Stimulated activated CD4-positive, alpha-beta T cell treated with anti-CD3 and anti-CD28 coated beads, Interleukin-4, amount 100 ng/mL, for 48 hours (primary cell): Measurements from ENCODE around the gene HSPD1.
"Not testable (repeated sequence)": the region's sequence is repeated elsewhere in the genome, so short reads cannot be mapped to it uniquely, and the experiment has no call there.

Experiments used
- DNase-seq, 2 donors: peaks; one replicate each; pipeline ENCODE4 v3.0.0-alpha.2; 2020; ENCODE audit warnings: low read depth in 2 of 2

HSPD1 gene

DNA sequence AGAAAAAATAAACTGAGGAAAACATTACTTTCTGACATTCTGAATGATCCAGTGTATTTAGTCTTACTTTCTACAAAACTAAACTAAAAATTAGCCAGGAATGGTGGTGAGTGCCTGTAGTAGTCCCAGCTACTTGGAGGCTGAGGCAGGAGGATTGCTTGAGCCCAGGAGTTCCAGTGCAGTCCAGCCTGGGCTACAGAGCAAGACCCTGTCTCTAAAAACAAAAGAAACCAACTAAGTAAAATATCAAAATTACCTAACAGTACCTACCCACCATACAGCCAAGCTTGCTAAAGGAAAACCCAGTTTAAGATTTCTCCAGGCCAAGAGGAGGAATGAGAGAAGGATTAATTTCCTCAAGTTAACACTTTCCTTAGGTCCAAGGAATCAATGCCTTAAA lies 2.9 kb downstream of the HSPD1 start:
- DNase-seq = no peak

DNA sequence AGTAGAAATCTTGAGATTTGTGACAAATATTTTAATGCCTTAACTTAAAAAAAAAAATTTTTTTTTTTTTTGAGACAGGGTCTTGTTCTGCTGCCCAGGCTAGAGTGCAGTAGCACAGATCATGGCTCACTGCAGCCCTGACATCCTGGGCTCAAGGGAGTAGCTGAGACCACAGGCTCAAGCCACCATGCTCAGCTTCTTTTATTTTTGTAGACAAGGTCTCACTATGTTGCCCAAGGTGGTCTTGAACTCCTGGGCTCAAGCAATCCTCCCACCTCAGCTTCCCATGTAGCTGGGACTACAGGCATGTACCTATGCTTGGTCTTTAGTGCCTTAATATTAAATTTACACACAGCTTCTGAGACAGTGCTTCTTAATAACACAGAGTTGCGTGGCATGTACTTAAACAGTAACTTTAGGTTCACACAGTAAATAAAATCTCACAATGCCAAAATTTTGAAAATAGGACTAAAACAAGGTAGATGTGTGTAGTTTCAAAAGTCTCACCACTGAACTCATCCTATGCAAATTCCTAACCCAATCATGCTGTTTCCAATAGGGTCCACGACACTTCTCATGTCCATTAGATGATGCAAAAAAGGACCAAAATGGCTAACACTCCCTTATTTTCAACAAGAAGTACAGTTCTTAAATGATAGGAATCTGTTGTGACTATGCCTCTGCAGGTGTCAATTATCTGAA lies 4.1 kb downstream of the HSPD1 start:
- no peak for DNase-seq

DNA sequence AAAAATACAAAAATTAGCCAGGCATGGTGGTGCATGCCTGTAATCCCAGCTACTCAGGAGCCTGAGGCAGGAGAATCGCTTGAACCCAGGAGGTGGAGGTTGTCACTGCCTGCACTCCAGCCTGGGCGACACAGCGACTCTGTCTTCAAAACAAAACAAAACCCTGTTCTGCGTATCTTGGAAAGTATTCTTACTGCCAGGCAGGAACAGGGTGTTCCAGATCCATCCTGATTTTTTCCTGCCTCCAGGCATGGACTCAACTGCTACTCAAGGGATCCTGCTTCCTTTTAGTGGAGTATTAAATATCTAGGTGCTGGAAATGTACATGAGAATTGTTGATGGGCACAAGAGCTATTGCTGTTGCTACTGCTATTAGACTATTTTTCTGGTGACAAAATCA lies 12.3 kb downstream of the HSPD1 start:
- no peak for DNase-seq

DNA sequence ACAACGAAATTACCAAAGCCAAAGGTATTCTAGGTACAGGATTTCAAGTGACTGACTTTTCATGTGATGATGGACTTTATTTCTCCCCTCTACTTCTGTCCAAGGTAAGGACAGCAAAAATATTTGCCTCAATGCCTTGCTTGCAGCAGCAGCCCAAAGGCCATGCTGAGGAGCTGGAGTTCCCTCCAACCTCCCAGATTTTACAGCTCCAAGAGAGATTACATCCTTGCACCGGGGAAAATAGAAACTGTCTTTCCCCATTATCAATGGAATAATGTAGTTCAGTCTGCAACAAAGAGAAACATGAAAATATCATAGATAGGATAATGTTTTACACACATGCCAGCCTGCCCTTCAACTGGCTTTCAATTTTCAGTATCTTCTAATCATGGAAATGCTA lies 13.5 kb downstream of the HSPD1 start:
- DNase-seq = no peak

DNA sequence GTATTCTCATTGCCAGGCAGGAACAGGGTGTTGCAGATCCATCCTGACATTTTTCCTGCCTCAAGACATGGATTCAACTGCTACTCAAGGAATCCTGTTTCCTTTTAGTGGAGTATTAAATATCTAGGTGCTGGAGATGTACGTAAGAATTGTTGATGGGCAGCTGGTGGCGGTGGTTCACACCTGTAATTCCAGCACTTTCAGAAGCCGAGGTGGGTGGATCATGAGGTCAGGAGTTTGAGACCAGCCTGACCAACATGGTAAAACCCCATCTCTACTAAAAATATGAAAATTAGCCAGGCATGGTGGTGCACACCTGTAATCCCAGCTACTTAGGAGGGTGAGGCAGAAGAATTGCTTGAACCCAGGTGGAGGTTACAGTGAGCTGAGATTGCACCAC lies 15.4 kb downstream of the HSPD1 start:
- not testable (repeated sequence) for DNase-seq

DNA sequence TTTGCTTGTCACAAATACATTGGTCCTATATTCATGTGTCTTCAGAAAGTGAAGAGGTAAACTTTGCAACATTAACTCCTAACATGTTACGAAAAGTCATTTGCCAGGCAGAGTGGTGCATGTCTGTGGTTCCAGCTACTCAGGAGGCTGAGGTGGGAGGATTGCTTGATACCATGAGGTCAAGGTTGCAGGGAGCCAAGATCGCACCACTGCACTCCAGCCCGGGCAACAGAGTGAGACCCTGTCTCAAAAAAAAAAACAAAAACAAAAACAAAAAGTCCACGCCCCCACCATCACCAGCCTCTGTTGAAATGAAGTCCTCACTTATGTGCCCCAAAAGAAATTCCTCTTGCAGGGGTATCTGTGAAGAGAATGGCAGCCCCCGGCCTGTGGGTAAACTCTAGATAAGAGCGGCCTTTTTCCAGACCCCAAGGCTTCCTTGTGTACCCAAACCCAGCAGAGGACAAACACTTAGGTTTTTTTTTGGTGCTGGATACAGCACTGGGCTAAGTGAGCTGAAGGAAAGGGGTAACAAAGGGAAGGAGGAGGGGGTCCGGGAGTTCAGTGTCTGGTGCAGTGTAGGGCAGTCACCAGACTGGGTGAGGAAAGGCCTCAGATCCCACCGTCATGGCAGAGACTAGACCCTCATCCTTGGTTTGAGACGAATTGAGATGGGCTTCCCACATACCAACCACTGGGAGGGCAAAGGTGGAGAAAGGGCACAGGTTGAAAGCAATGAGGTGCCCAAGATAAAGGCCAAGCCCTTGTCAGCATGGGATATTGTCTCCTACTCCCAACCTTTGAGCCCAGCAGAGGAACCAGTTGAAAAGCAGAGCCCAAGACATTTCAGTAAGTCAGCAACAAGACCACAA lies 19.2 kb downstream of the HSPD1 start:
- no peak for DNase-seq

DNA sequence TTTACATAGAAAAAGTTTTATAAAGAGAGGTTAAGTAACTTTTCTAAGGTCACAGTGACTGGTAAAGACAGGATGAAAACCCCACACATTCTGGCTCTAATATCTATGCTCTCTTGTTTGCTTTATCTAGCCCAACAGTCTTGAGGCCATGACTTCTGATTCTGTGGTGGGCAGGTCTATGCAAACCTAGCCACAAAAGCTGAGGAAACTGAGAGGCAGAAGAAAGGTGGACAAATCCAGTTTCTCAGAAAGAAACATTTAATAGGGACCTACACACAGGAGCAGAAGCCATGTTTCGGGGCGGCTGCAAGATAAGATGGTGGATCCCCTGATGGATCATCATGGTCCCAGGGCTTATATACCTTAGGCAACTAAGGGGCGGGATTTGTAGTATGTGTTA lies 21.8 kb downstream of the HSPD1 start:
- DNase-seq = no peak

DNA sequence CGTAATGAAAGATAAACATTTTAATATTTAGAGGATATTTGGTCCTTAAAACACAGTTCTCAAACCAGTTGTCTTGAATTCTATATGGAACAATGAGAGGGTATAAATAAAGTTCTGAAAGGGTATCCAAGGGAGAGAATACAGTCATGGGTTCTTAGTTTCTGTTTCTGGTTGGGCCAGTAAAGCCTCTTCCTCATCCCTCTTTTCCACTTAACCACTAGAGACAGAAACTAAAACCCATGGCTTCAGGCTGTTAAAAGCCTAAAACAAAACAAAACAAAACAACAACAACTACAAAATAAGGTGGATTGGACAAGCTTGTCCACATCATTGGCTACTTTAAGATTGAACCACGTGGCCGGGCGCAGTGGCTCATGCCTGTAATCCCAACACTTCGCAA lies 27.5 kb downstream of the HSPD1 start:
- no peak for DNase-seq

DNA sequence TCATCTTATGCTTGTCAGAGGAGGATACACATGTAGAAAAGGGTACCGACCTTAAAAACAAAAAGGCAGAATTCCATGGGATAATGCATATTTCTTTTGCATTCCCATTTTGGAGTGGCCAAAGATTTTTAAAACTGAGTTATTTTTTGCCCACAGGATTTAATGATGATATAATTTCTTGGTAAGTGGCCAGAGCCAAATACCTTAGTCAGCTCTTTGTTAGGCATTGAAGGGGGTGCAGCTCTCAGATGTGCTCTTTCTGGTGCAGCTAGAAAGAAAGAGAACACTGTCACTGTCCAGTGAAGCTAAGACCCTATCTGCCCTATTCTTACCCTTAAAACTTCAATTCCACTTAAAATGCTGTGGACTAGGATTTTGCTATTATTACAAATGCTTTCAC lies 35.5 kb downstream of the HSPD1 start:
- DNase-seq = no peak

DNA sequence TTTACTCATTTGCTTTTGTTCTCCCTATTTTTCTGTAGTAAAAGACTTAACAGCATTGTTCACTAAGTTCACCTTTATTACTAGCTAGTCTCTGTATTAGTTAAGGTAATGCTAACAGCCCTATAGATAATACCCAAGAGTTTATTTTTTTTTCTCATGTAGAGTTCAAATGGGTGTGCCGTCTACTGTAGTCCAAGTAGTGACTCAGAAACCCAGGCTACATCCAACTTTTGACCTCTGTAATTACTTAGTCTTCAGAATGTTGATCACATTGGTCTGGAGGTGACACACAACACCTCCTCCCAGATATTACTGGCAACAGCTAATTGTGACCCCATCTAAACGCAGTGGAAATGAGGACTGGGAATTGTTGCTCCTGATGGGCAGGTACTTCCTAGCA lies 38.6 kb downstream of the HSPD1 start:
- DNase-seq = no peak

DNA sequence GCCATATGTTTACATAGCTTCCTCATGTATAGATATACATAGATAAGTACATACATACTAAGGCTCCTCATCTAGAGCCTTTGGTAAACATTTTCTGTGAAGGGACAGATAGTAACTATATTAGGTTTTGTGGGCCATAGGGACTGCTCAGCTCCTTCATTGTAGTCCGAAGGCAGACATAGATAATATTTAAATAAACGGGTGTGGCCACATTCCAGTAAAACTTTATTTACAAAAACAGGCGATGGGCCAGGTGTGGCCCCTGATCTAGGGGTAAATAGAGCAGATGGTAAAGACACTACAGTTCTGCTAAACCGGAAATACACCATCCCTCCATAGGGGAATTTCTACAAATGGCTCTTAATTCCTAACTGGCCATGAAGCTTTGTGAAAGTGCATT lies 39.0 kb downstream of the HSPD1 start:
- DNase-seq = no peak

DNA sequence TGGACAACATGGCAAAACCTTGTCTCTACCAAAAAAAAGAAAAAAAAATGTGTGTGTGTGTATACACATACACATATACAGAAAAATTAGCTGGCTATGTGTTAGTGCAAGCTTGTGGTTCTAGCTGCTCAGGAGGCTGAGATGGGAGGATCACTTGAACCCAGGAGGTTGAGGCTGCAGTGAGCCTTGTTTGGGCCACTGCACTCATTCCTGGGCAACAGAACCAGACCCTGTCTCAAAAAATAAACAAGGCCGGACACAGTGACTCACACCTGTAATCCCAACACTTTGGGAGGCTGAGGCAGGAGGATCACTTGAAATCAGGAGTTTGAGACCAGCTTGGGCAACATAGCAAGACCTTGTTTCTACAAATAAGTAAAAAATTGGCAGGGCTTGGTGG lies 44.2 kb downstream of the HSPD1 start:
- no peak for DNase-seq

DNA sequence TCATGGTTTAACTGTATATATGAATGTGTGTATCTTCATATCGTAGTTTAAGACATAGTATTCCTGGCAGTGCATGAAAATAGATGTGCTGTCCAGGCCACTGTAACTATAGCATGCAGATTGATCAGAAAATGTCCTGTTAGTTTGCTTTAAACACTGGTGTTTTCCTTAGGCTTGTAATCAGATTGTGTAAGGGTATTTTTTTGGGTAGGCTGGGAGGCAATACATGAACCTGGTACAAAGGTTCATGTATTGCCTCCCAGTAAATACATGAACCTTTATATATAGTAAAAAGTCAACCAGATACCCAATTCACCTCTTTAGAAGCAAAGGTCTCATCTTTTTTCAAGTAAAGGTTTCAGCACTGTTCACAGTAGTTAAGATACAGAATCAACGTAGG lies 44.7 kb downstream of the HSPD1 start:
- DNase-seq = no peak

DNA sequence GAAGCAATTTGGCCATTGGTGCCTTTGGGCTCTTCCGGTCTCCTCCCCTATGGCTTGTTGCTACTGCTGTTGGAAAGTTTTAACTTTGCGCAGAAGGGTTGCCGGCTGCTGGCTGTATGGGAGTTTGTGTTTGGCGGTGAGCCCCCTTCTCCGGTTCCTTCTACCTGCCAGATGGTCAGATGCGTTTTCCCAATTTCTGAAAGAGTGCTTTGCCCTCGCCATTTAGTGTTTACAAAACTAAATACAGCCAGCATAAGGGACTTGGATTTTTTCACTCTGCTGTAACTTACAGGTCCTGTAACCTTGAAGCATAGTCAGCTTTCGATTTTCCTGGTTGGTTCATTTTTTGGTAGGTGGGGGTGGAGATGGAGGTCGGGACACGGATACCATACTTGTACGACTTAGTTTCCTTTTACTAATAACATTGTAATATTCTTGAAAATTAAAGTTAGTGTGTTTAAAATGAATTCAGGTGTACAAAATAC lies 45.7 kb downstream of the HSPD1 start:
- no peak for DNase-seq

DNA sequence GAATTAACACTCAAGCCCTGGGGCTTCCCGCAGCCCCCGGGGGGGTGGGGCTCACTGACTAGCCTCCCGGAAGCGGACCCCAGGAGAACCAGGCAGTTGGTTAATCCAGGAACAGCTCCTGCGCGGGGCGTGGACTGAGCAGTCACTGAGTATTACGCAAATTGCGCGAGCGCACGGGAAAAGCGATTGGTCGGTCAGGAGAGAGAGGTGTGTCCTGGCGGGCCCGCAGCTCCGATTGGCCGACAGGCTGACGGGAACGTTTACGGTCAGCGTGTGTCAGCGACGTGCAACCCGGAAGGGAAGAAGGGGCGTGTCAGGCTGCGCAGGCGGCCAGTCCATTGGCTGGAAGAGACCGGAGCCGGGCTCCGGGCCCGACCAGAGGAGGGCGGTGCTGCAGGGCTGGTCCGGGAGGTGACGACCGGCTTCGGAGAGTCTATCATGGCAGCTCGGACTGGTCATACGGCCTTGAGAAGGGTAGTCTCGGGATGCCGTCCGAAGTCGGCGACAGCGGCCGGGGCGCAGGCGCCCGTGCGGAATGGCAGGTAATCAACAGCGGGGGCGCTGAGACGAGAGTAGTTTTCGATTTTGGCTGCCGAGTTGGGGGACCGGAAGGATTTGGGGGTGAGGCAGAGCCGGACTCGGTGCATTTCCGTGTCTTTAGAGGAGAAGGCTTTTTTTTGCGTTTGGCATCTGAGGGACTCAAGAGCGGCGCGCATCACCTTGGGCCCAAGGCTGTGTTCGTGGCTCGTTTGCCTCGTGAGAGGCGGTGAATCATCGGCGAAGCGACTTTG lies 46.3 kb downstream of the HSPD1 start, which contains the start of gene COQ10B:
TSS of gene COQ10B (plus strand) at position 430 of the 791 bp plus-strand sequence. CDS start at position 439, 9 bp downstream.
- DNase-seq = peak; percentile 93 to 98

DNA sequence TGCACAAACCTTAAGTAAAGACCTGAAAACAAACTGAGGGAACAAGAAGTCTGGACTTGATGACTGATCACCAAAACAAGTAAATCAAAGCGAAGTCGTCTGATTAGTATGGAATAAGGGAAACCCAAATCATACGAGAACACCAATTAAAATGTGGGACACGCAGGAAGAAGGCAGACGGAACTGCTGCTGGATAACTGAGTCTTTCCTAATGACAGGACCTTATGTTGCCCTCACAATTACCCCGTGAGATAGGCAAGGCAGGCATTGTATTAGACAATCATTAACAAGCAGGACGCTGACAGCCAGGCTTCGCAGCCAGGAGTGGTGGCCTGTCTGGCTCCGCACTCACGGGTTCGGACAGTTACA lies 46.9 kb downstream of the HSPD1 start:
- no peak for DNase-seq

DNA sequence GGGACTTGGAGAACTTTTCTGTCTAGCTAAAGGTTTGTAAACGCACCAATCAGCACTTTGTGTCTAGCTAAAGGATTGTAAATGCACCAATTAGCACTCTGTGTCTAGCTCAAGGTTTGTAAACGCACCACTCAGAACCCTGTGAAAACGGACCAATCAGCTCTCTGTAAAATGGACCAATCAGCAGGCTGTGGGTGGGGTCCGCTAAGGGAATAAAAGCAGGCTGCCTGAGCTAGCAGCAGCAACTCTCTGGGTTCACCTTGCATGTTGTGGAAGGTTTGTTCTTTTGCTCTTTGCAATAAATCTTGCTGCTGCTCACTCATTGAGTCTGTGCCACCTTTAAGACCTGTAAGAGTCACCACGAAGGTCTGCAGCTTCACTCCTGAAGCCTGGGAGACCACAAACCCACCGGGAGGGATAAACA lies 48.7 kb downstream of the HSPD1 start:
- DNase-seq = not testable (repeated sequence)

DNA sequence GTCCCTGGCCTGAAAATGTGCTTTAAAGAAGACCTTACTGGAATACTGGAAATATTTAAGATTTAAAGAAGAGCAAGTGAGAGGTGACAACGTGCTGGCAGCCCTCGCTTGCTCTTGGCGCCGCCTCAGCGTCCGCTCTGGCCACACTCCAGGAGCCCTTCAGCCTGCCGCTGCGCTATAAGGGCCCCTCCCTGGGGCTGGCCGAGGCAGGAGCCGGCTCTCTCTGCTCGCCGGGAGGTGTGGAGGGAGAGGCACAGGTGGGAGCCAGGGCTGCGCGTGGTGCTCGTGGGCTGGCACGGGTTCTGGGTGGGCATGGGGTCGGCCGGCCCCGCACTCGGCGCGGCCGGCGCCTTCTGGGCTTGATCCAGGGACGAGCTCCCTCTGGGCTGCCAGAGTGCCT lies 49.2 kb downstream of the HSPD1 start:
- no peak for DNase-seq

DNA sequence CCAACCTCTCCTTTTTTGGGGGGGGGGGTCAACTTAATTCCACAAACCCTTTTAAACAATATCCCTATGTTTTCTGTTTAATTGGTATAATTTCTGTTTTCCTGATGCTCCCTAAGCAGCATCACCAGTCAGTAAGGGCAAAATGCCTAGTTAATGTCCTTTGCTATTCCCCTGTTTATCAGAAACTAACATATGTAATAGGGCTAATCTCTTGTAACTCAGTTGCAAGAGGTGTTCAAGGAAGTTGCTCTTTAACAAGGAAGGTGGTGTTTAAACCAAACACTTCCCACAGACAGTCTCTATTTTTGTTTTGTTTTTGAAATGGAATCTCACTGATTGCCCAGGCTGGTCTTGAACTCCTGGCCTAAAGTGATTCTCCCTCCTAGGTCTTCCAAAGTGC lies 52.8 kb downstream of the HSPD1 start:
- DNase-seq = no peak

DNA sequence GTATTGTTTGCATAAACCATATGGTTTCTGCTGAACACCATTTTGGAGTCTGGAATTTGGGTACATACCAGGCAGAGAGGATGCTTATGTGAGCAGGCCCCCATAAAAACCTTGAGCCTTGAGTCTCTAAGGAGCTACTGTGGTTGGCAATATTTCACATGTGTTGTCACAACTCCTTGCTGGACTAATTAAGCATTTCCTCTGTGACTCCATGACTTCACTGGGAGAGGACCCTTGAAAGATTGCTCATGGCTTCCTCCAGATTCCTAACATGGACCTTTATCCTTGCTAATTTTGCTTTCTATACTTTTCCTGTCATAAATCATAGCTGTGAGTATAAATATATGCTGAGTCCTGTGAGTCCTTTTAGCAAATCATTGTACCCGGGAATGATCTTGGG lies 53.9 kb downstream of the HSPD1 start:
- no peak for DNase-seq

DNA sequence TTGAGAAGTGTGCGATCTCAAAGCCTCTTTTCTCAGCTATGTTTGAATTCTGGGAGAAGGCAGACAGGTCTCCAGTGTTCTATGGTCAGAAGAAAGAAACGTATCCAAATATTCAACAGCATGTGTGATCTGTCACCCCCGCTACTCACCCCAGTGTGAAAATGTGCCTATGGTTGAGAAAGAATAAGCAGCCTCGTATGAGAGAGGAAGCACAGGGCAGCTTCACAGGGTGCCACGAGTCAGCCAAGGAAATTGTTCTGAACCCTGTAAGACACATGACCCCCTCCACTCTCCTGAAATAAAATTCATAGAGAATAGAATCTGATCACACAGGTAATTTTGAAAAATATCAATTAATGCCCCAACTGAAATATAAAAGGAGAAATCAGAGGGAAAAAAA lies 56.8 kb downstream of the HSPD1 start:
- no peak for DNase-seq

DNA sequence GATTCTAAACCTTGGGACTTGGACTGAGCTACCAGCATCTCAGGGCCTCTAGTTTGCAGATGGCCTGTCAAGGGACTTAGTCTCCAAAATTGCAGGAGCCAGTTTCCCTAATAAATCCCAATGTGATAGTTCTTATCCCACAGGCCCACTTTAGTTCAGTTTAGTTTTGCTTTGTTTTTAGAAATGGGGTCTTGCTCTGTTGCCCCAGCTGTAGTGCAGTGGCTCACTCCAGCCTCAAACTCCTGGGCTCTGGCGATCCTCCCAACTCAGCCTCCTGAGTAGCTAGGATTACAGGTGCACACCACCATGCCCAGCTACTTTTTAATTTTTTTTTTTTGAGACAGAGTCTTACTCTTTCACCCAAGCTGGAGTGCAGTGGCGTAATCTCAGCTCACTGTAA lies 62.3 kb downstream of the HSPD1 start:
- DNase-seq = no peak
